Upper lobe of left lung (tissue), 6 donors: ENCODE data around the gene SMC1B. TPM values are rescaled to one million over a fixed set of nuclear protein-coding genes. Genes with fewer than 3 reads are reported as not detected.
A peak's percentile ranks its signal among the peaks of the same experiment; 100 is the strongest.

Source experiments
- ATAC-seq, 2 donors: fragments of 200-7000 bp; cut with Tn5 transposase; one replicate each; pipeline ENCODE4 v1.9.1; 2022; ENCODE audit warnings: mild to moderate bottlenecking in 2 of 2, moderate library complexity in 2 of 2; ENCODE audit not compliant: low FRiP score in 2 of 2
- DNase-seq, 2 donors: peaks; one replicate each; pipeline ENCODE4 v3.0.0-alpha.2; 2019 to 2020
- H3K27ac ChIP-seq, 4 donors: fragments of 200-600 bp; sonication (generic); one replicate each; pipeline ENCODE4 v1.5.1; 2016 to 2019
- H3K27me3 ChIP-seq, 4 donors: fragments of 200-600 bp; sonication (generic); one replicate each; pipeline ENCODE4 v1.5.1; 2017 to 2019
- H3K36me3 ChIP-seq, 4 donors: fragments of 200-600 bp; sonication (generic); one replicate each; pipeline ENCODE4 v1.5.1; 2016 to 2019
- H3K4me1 ChIP-seq, 4 donors: fragments of 200-600 bp; sonication (generic); one replicate each; pipeline ENCODE4 v1.5.1; 2018 to 2019
- H3K4me3 ChIP-seq, 4 donors: fragments of 200-600 bp; sonication (generic); one replicate each; pipeline ENCODE4 v1.5.1; 2017 to 2019; ENCODE audit warnings: mild to moderate bottlenecking in 2 of 4, moderate library complexity in 1 of 4
- H3K9me3 ChIP-seq, 4 donors: fragments of 200-600 bp; sonication (generic); one replicate each; pipeline ENCODE4 v1.5.1; 2018 to 2019
- CTCF ChIP-seq, 6 experiments: fragments of 450-650 bp in 4 of 6; fragments of 200-600 bp in 2 of 6; sonication (generic) in 2 of 6; IDR thresholded peaks; one replicate each; pipeline ENCODE4 v1.5.1; 2016 to 2019; ENCODE audit warnings: antibody characterized with exemption in 6 of 6
- EP300 ChIP-seq, 4 donors: sonication (generic); formaldehyde crosslinking; IDR thresholded peaks; one replicate each; pipeline ENCODE4 v1.5.1; 2017; ENCODE audit warnings: antibody characterized with exemption in 4 of 4, control low read depth in 2 of 4
- POLR2A ChIP-seq, 4 donors: fragments of 450-650 bp; IDR thresholded peaks; one replicate each; pipeline ENCODE4 v1.5.1; 2016 to 2017; ENCODE audit warnings: antibody characterized with exemption in 4 of 4, mild to moderate bottlenecking in 2 of 4
- POLR2AphosphoS5 ChIP-seq, 2 donors: sonication (generic); formaldehyde crosslinking; IDR thresholded peaks; one replicate each; pipeline ENCODE4 v1.5.1; 2017; ENCODE audit warnings: antibody characterized with exemption in 2 of 2
- WGBS, 2 donors: methylation state at CpG; one replicate each; pipeline ENCODE4 v1.1.5; 2017 to 2018; 5-methylcytosine and 5-hydroxymethylcytosine counted together
- total RNA-seq, 6 donors: library from RNA; depleted of rRNA in 4 of 6; stranded (reverse); fragments of >200 nt in 4 of 6; gene quantifications; one replicate each; pipeline versions ENCODE4 v1.1.0 to v1.2.1, GENCODE V29; 2016 to 2021
- donor health status: DM: no; HTN: no; CAD: no; lungs with moderate emphysema.
- donor health status: DM: no; HTN: yes; CAD: no; lungs with severe emphysema.

Gene SMC1B
- total RNA-seq, 6 donors from 2014 or later = not detected

GRCh38 chr22:45429981-45430775 is 16.8 kb upstream of the SMC1B start:
- TF ChIP-seq POLR2A (IDR thresholded peaks at IDR 0.05) (no peak), EP300 (IDR thresholded peaks at IDR 0.05) (no peak), POLR2AphosphoS5 (IDR thresholded peaks at IDR 0.05) (no peak), CTCF (IDR thresholded peaks at IDR 0.05) (no peak)
- H3K27me3 ChIP-seq = no peaks in the 10 kb centered on the region
- H3K36me3 ChIP-seq = no peaks in the 10 kb centered on the region
- ATAC-seq (no peak), DNase-seq (no peak)
- peaks cover 0 to 4% (median 0%) of the 10 kb centered on the region in 4 donors for H3K9me3 ChIP-seq
- peaks cover 0 to 4% (median under 1%) of the 10 kb centered on the region in 4 donors for H3K4me1 ChIP-seq
- H3K27ac ChIP-seq = no peak overlapping the region
- WGBS, 2 donors = 90 to 95% methylated on average over 6 to 18 of the region's 18 CpGs
- no peak overlapping the region for H3K4me3 ChIP-seq

GRCh38 chr22:45429424-45429823 is 16.0 kb upstream of the SMC1B start:
- TF ChIP-seq POLR2AphosphoS5 (IDR thresholded peaks at IDR 0.05) (no peak), POLR2A (IDR thresholded peaks at IDR 0.05) (no peak), CTCF (IDR thresholded peaks at IDR 0.05) (no peak), EP300 (IDR thresholded peaks at IDR 0.05) (no peak)
- no peaks in the 10 kb centered on the region for H3K4me1 ChIP-seq
- WGBS, 2 donors = 89 to 93% methylated on average over 10 of the region's 10 CpGs
- no peak overlapping the region for H3K4me3 ChIP-seq
- H3K36me3 ChIP-seq = no peaks in the 10 kb centered on the region
- DNase-seq (no peak), ATAC-seq (peak in 1 of 2 donors; percentile 13)
- no peaks in the 10 kb centered on the region for H3K27me3 ChIP-seq
- H3K27ac ChIP-seq = no peak overlapping the region
- H3K9me3 ChIP-seq = peaks cover 0 to 4% (median 0%) of the 10 kb centered on the region in 4 donors

GRCh38 chr22:45428391-45429385 is 15.3 kb upstream of the SMC1B start:
- H3K27me3 ChIP-seq = no peaks in the 10 kb centered on the region
- DNase-seq (peak in 1 of 2 donors; percentile 7), ATAC-seq (no peak)
- H3K9me3 ChIP-seq = peaks cover 0 to 4% (median 0%) of the 10 kb centered on the region in 4 donors
- TF ChIP-seq POLR2AphosphoS5 (IDR thresholded peaks at IDR 0.05) (no peak), EP300 (IDR thresholded peaks at IDR 0.05) (no peak)
- 92 to 95% methylated on average over 19 of the region's 19 CpGs for WGBS, 2 donors
- no peaks in the 10 kb centered on the region for H3K4me1 ChIP-seq
- H3K27ac ChIP-seq = no peak overlapping the region
- H3K36me3 ChIP-seq = no peaks in the 10 kb centered on the region
- H3K4me3 ChIP-seq = no peak overlapping the region

- no peak for ATAC-seq
- no peak overlapping the region for H3K4me3 ChIP-seq
- H3K9me3 ChIP-seq = peaks cover 0 to 4% (median 0%) of the 10 kb centered on the region in 4 donors
- no peak for DNase-seq
- H3K27ac ChIP-seq = no peak overlapping the region
- no peaks in the 10 kb centered on the region for H3K36me3 ChIP-seq
- peaks cover 0 to under 1% (median 0%) of the 10 kb centered on the region in 4 donors for H3K4me1 ChIP-seq
- 65 to 80% methylated on average over 2 of the region's 2 CpGs for WGBS, 2 donors
- no peaks in the 10 kb centered on the region for H3K27me3 ChIP-seq
- TF ChIP-seq CTCF (IDR thresholded peaks at IDR 0.05) = no peak
Observed at GRCh38 chr22:45427114-45427513, 13.7 kb upstream of the SMC1B start.

GRCh38 chr22:45426387-45426786 is 13.0 kb upstream of the SMC1B start:
- DNase-seq = no peak
- WGBS, 2 donors = 95 to 96% methylated on average over 9 of the region's 9 CpGs
- no peak for ATAC-seq

More at GRCh38 chr22:45426387-45426786, 13.0 kb upstream of the SMC1B start:
- TF ChIP-seq EP300 (IDR thresholded peaks at IDR 0.05) (no peak), POLR2AphosphoS5 (IDR thresholded peaks at IDR 0.05) (no peak), POLR2A (IDR thresholded peaks at IDR 0.05) (no peak), CTCF (IDR thresholded peaks at IDR 0.05) (no peak)
- Histone ChIP-seq H3K9me3 (peaks cover 0 to 4% (median 0%) of the 10 kb centered on the region in 4 donors), H3K36me3 (no peaks in the 10 kb centered on the region), H3K27ac (no peak overlapping the region), H3K4me3 (no peak overlapping the region), H3K4me1 (peaks cover 0 to 4% (median 0%) of the 10 kb centered on the region in 4 donors), H3K27me3 (no peaks in the 10 kb centered on the region)
